Loucy (cell line): Measurements from ENCODE around the gene DNLZ.

ENCODE experiments used
- CTCF ChIP-seq: fragments of 200-600 bp; sonication (generic); conservative IDR thresholded peaks from 2 replicates; pipeline ENCODE4 v1.5.1; 2014; ENCODE audit warnings: mild to moderate bottlenecking, antibody characterized with exemption, low read length
- EZH2phosphoT487 ChIP-seq: fragments of 200-600 bp; IDR thresholded peaks from 2 replicates; pipeline ENCODE4 v1.6.1; 2018; ENCODE audit warnings: antibody characterized with exemption, mild to moderate bottlenecking, moderate library complexity, borderline replicate concordance

GRCh38 chr9:136411378-136411777 lies 47.8 kb upstream of the DNLZ start:
- TF ChIP-seq CTCF (no peak), EZH2phosphoT487 (no peak)
